Nephron (organoid): Measurements from ENCODE around the gene PYCARD.
A peak's percentile ranks its signal among the peaks of the same experiment; 100 is the strongest.

Experiments used
- H3K27ac Mint-ChIP-seq, 3 experiments: 2 replicates each; pipeline ENCODE4 v1.8.0; 2020; ENCODE audit warnings: mixed read lengths in 3 of 3, mild to moderate bottlenecking in 2 of 3, moderate library complexity in 1 of 3
- H3K27me3 Mint-ChIP-seq: 2 replicates; pipeline ENCODE4 v1.8.0; 2021; ENCODE audit warnings: low read depth, mild to moderate bottlenecking, moderate library complexity, mixed read lengths
- H3K36me3 Mint-ChIP-seq: 2 replicates; pipeline ENCODE4 v1.8.0; 2020; ENCODE audit warnings: low read depth, mixed read lengths
- H3K4me1 Mint-ChIP-seq: 2 replicates; pipeline ENCODE4 v1.8.0; 2020; ENCODE audit warnings: mixed read lengths
- H3K4me3 Mint-ChIP-seq, 3 experiments: 2 replicates each; pipeline ENCODE4 v1.8.0; 2020; ENCODE audit warnings: mild to moderate bottlenecking in 3 of 3, mixed read lengths in 3 of 3, moderate library complexity in 2 of 3
- H3K9me3 Mint-ChIP-seq: 2 replicates; pipeline ENCODE4 v1.8.0; 2020; ENCODE audit warnings: mixed read lengths
- TF ChIP-seq, protein P1 (sequence below), 3 experiments: fragments of 200-600 bp; sonication (generic); IDR thresholded peaks; one replicate each; pipeline ENCODE4 v1.5.0; 2021; ENCODE audit warnings: antibody characterized with exemption in 3 of 3; ENCODE audit not compliant: unreplicated experiment in 3 of 3

PYCARD gene

DNA sequence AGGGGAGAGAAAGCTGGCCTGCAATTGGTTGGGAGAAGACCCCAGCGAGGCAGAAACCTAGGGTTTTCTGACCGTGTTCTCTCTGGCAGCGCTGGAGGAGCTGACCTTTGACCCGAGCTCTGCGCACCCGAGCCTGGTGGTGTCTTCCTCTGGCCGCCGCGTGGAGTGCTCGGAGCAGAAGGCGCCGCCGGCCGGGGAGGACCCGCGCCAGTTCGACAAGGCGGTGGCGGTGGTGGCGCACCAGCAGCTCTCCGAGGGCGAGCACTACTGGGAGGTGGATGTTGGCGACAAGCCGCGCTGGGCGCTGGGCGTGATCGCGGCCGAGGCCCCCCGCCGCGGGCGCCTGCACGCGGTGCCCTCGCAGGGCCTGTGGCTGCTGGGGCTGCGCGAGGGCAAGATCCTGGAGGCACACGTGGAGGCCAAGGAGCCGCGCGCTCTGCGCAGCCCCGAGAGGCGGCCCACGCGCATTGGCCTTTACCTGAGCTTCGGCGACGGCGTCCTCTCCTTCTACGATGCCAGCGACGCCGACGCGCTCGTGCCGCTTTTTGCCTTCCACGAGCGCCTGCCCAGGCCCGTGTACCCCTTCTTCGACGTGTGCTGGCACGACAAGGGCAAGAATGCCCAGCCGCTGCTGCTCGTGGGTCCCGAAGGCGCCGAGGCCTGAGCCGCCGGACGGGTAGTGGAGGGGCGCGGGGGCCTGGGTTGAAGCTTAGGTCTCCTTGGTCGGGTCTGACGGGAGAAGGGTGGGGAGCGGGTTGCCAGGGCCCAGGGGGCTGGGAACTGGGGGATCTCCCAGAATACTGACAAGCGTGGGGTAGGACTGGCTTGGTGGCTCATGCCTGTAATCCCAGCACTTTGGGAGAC, 21.8 kb upstream of the PYCARD start:
- no peak overlapping the region for H3K4me3 Mint-ChIP-seq
- TF ChIP-seq, protein P1, sequence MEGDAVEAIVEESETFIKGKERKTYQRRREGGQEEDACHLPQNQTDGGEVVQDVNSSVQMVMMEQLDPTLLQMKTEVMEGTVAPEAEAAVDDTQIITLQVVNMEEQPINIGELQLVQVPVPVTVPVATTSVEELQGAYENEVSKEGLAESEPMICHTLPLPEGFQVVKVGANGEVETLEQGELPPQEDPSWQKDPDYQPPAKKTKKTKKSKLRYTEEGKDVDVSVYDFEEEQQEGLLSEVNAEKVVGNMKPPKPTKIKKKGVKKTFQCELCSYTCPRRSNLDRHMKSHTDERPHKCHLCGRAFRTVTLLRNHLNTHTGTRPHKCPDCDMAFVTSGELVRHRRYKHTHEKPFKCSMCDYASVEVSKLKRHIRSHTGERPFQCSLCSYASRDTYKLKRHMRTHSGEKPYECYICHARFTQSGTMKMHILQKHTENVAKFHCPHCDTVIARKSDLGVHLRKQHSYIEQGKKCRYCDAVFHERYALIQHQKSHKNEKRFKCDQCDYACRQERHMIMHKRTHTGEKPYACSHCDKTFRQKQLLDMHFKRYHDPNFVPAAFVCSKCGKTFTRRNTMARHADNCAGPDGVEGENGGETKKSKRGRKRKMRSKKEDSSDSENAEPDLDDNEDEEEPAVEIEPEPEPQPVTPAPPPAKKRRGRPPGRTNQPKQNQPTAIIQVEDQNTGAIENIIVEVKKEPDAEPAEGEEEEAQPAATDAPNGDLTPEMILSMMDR (IDR thresholded peaks at IDR 0.05; ENCODE audit: unreplicated experiment in 3 of 3): no peak
- no peak overlapping the region for H3K27ac Mint-ChIP-seq
- H3K9me3 Mint-ChIP-seq: no peaks in the 10 kb centered on the region
- H3K27me3 Mint-ChIP-seq: peaks cover 25% of the 10 kb centered on the region
- H3K4me1 Mint-ChIP-seq: peaks cover 7% of the 10 kb centered on the region
- no peaks in the 10 kb centered on the region for H3K36me3 Mint-ChIP-seq

DNA sequence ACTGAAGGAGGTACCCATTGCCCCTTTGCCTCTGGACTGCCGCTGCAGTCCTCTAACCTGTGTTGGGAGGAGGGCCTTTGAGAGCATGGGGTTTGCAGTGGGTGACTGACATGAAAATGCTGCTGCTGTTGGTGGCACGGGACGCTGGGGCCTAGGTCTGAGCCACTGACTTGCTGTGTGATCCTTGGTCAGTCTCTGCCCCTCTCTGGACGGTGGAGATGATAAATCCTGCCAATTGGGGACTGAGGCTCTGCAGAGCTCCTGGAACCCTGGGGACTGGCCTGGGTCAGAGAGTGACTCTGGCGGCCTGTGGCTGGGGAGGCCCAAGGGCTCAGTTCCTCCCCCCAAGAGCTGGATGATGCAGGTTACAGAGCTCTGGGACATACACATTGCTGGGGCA, 20.5 kb upstream of the PYCARD start:
- Mint-ChIP-seq H3K9me3 (no peaks in the 10 kb centered on the region), H3K27me3 (peaks cover 38% of the 10 kb centered on the region), H3K4me3 (no peak overlapping the region), H3K36me3 (no peaks in the 10 kb centered on the region), H3K27ac (no peak overlapping the region), H3K4me1 (no peaks in the 10 kb centered on the region)
- TF ChIP-seq, protein P1 (IDR thresholded peaks at IDR 0.05; ENCODE audit: unreplicated experiment in 3 of 3): no peak

DNA sequence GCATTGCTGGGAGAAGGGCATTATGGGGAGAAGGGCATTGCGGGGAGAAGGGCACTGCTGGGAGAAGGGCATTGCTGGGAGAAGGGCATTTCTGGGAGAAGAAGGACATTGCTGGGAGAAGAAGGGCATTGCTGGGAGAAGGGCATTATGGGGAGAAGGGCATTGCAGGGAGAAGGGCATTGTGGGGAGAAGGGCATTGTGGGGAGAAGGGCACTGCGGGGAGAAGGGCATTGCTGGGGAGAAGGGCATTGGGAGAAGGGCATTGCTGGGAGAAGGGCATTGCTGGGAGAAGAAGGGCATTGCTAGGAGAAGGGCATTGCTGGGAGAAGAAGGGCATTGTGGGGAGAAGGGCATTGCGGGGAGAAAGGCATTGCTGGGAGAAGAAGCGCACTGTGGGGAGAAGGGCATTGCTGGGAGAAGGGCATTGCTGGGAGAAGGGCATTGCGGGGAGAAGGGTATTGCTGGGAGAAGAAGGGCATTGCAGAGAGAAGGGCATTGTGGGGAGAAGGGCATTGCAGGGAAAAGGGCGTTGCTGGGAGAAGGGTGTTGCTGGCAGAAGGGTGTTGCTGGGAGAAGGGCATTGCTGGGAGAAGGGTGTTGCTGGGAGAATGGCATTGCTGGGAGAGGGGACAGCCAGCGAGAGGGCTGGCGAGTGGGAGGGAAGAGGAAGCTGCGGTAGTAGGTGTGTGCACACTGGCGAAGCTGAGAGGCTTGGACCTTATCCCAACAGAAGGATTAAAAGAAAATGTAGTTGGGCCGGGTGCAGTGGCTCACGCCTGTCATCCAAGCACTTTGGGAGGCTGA, 19.0 kb upstream of the PYCARD start:
- TF ChIP-seq, protein P1 (IDR thresholded peaks at IDR 0.05; ENCODE audit: unreplicated experiment in 3 of 3): no peak
- Mint-ChIP-seq H3K36me3 (no peaks in the 10 kb centered on the region), H3K4me1 (no peaks in the 10 kb centered on the region), H3K27me3 (peaks cover 53% of the 10 kb centered on the region), H3K27ac (no peak overlapping the region), H3K9me3 (no peaks in the 10 kb centered on the region), H3K4me3 (no peak overlapping the region)

DNA sequence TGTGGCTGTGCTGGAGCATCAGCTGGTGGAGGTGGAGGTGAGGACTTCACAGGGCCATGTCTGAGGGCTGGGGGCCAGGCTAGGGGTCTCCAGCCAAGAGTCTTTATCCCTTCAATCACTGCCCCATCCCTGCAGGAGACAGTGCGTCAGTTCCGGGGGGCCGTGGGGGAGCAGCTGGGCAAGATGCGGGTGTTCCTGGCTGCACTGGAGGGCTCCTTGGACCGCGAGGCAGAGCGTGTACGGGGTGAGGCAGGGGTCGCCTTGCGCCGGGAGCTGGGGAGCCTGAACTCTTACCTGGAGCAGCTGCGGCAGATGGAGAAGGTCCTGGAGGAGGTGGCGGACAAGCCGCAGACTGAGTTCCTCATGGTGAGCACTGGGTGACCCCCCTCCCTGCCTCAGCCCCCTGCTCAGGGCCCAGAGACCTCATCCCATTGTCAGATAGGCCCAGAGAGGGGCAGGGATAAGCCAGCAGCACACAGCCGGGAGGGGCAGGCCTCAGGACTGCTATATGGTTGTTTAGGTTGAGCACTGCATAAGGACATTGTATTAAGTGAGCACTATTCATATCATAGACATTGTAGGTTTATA, 16.7 kb upstream of the PYCARD start:
- Mint-ChIP-seq H3K4me1 (peaks cover 6% of the 10 kb centered on the region), H3K4me3 (no peak overlapping the region), H3K27ac (no peak overlapping the region), H3K9me3 (no peaks in the 10 kb centered on the region), H3K27me3 (peaks cover 73% of the 10 kb centered on the region), H3K36me3 (no peaks in the 10 kb centered on the region)
- TF ChIP-seq, protein P1 (IDR thresholded peaks at IDR 0.05; ENCODE audit: unreplicated experiment in 3 of 3): no peak

DNA sequence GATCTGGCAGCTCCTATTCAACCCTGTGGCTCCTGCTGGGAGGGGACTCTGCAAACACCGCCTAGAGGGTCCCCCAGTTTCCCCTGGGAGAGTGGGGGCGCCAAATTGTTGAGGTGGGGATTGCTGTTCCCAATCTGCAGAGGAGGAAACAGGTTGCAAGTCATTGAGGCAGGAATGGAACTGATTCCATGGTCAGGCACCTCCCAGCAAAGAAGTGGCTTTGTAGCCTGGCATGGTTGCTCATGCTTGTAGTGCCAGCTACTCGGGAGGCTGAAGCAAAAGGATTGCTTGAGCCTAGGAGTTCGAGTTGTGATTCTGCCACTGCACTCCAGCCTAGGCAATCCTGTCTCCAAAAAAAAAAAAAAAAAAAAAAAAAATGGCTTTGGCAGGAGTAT, 14.6 kb upstream of the PYCARD start:
- Mint-ChIP-seq H3K4me3 (peak overlapping the region in 2 of 3 experiments; percentile 50 to 64), H3K4me1 (peaks cover 18% of the 10 kb centered on the region), H3K27ac (no peak overlapping the region), H3K27me3 (peaks cover 92% of the 10 kb centered on the region), H3K9me3 (no peaks in the 10 kb centered on the region), H3K36me3 (no peaks in the 10 kb centered on the region)
- TF ChIP-seq, protein P1 (IDR thresholded peaks at IDR 0.05; ENCODE audit: unreplicated experiment in 3 of 3): no peak
